HepG2 (cell line): ENCODE results near the gene CD28. TPM values are rescaled to one million over a fixed set of nuclear protein-coding genes. Genes with fewer than 3 reads are reported as not detected.
A peak's percentile ranks its signal among the peaks of the same experiment; 100 is the strongest.

Experiments
- CC2D1A ChIP-seq: sonication (generic); formaldehyde crosslinking; IDR thresholded peaks from 2 replicates; pipeline ENCODE4 v1.8.1; 2023; ENCODE audit warnings: mild to moderate bottlenecking, missing genetic modification reagents
- CEBPB ChIP-seq: IDR thresholded peaks from 2 replicates; pipeline ENCODE4 v1.6.1; 2011; ENCODE audit warnings: low read depth, low read length, improper control_type of control experiment, borderline replicate concordance
- EEA1 ChIP-seq: sonication (generic); formaldehyde crosslinking; IDR thresholded peaks from 2 replicates; pipeline ENCODE4 v1.5.1; 2020; ENCODE audit warnings: mild to moderate bottlenecking, missing genetic modification reagents, borderline replicate concordance
- EP300 ChIP-seq, 3 experiments: sonication (generic) in 1 of 3; formaldehyde crosslinking in 1 of 3; IDR thresholded peaks; 2 replicates each; pipeline versions ENCODE4 v1.5.1 to v1.6.1; 2011 to 2020; ENCODE audit warnings: low read depth in 2 of 3, low read length in 2 of 3, borderline replicate concordance in 1 of 3, improper control_type of control experiment in 1 of 3, mild to moderate bottlenecking in 1 of 3, missing genetic modification reagents in 1 of 3, moderate library complexity in 1 of 3
- ESRRA ChIP-seq: sonication (generic); formaldehyde crosslinking; IDR thresholded peaks from 2 replicates; pipeline ENCODE4 v1.5.1; 2020; ENCODE audit warnings: mild to moderate bottlenecking, low read depth, missing genetic modification reagents
- HNF4A ChIP-seq: sonication (generic); formaldehyde crosslinking; IDR thresholded peaks from 2 replicates; pipeline ENCODE4 v1.4.0; 2020; ENCODE audit warnings: missing genetic modification reagents
- HNF4G ChIP-seq, 2 experiments: sonication (generic) in 1 of 2; formaldehyde crosslinking in 1 of 2; IDR thresholded peaks; 2 replicates each; pipeline versions ENCODE4 v1.4.0 to v1.6.1; 2011 to 2020; ENCODE audit warnings: borderline replicate concordance in 2 of 2, low read depth in 2 of 2, mild to moderate bottlenecking in 2 of 2, low read length in 1 of 2, missing genetic modification reagents in 1 of 2, moderate library complexity in 1 of 2
- HNRNPH1 ChIP-seq: fragments of 200-400 bp; formaldehyde crosslinking; optimal IDR thresholded peaks from 2 replicates; pipeline ENCODE3; 2017; ENCODE audit warnings: mild to moderate bottlenecking, low read depth, low read length
- MED13 ChIP-seq: sonication (generic); formaldehyde crosslinking; IDR thresholded peaks from 2 replicates; pipeline ENCODE4 v1.5.0; 2020; ENCODE audit warnings: missing genetic modification reagents
- NBN ChIP-seq: fragments of 450-650 bp; conservative IDR thresholded peaks from 2 replicates; pipeline ENCODE4 v1.6.1; 2017
- NCOR1 ChIP-seq: fragments of 200-600 bp; sonication (generic); IDR thresholded peaks from 2 replicates; pipeline ENCODE4 v1.7.0; 2017; ENCODE audit warnings: antibody characterized with exemption, low read length, borderline replicate concordance
- RELA ChIP-seq: sonication (generic); formaldehyde crosslinking; IDR thresholded peaks from 2 replicates; pipeline ENCODE4 v1.4.0; 2020; ENCODE audit warnings: missing genetic modification reagents
- ZNF138 ChIP-seq: sonication (generic); formaldehyde crosslinking; IDR thresholded peaks from 2 replicates; pipeline ENCODE4 v1.5.0; 2020; ENCODE audit warnings: mild to moderate bottlenecking, low read depth, missing genetic modification reagents
- ZNF335 ChIP-seq: sonication (generic); formaldehyde crosslinking; IDR thresholded peaks from 2 replicates; pipeline ENCODE4 v1.4.0; 2020; ENCODE audit warnings: missing genetic modification reagents
- ZNF382 ChIP-seq: sonication (generic); formaldehyde crosslinking; IDR thresholded peaks from 2 replicates; pipeline ENCODE4 v1.5.0; 2020; ENCODE audit warnings: missing genetic modification reagents, mild to moderate bottlenecking, borderline replicate concordance
- polyA plus RNA-seq, 8 experiments: library from polyadenylated mRNA; depleted of rRNA in 3 of 8; stranded (reverse) in 7 of 8; unstranded in 1 of 8; fragments of >200 nt; fragmentation: Illumina TruSeq in 4 of 8; extraction: Trizol in 4 of 8; gene quantifications; 2 replicates each; pipeline versions ENCODE4 v1.2.1 to v1.2.3, GENCODE V29; 2011 to 2016; ENCODE audit warnings: low read depth in 4 of 8, missing spikeins in 1 of 8, mixed read lengths in 1 of 8; ENCODE audit not compliant: insufficient read depth in 1 of 8
- total RNA-seq, 5 experiments: library from RNA; depleted of rRNA; stranded (reverse); fragments of >200 nt; fragmentation: Illumina TruSeq; extraction: Trizol; gene quantifications; 2 replicates each; pipeline ENCODE4 v1.2.3, GENCODE V29; 2016; ENCODE audit warnings: low read depth in 1 of 5

Gene CD28
- total and polyA plus RNA-seq, 2 of the 13 experiments (the other 11 are each of a cell fraction or from before 2014, with no cell fraction given) = not detected

GRCh38 chr2:203709416-203710040, 3.1 kb downstream of the CD28 start (continued):
- TF ChIP-seq RELA (no peak), HNF4A (CRISPR knock-in tag) (peak; percentile 69), MED13 (no peak), CC2D1A (no peak), ZNF382 (CRISPR knock-in tag) (no peak), ESRRA (CRISPR knock-in tag) (no peak), NBN (no peak), NCOR1 (0 out of 2 replicates have a peak, but pooled peaks have one; percentile 4), HNF4G (IDR thresholded peaks at IDR 0.05; ENCODE audit: borderline replicate concordance, low read depth, low read length) (peak; percentile 45; the same call in 1 of the 2 replicates), HNF4G (CRISPR knock-in tag; IDR thresholded peaks at IDR 0.05; ENCODE audit: borderline replicate concordance, low read depth) (no peak), CEBPB (peak; percentile 71; the same call in 1 of the 2 replicates), HNRNPH1 (no peak), ZNF335 (CRISPR knock-in tag) (no peak), EEA1 (CRISPR knock-in tag) (no peak), EP300 (IDR thresholded peaks at IDR 0.05; ENCODE audit: low read depth in 2 of 2, low read length in 2 of 2) (0 out of 4 replicates have a peak, but pooled peaks of 1 of the 2 experiments have one; percentile 26), EP300 (CRISPR knock-in tag; IDR thresholded peaks at IDR 0.05; ENCODE audit: borderline replicate concordance) (no peak), ZNF138 (CRISPR knock-in tag) (no peak)
